SK-N-SH treated with all-trans-retinoic acid at 6 μM for 48 hours (cell line): ENCODE measurements around the gene PAPPA2.
"Not testable (repeated sequence)": the region's sequence is repeated elsewhere in the genome, so short reads cannot be mapped to it uniquely, and the experiment has no call there.

Source experiments
- ATAC-seq: fragments of 200-7000 bp; cut with Tn5 transposase; 3 replicates; pipeline ENCODE4 v1.9.1; 2020; ENCODE audit warnings: mild to moderate bottlenecking, moderate library complexity
- ARNTL ChIP-seq: fragments of 450-650 bp; formaldehyde crosslinking; IDR thresholded peaks from 2 replicates; pipeline ENCODE4 v1.5.0; 2020; ENCODE audit warnings: low read depth, mild to moderate bottlenecking, moderate library complexity, borderline replicate concordance
- BACH2 ChIP-seq: fragments of 250-450 bp; sonication (Bioruptor Pico); IDR thresholded peaks from 2 replicates; pipeline ENCODE4 v1.9.0; 2021; ENCODE audit warnings: mild to moderate bottlenecking, borderline replicate concordance
- CSDC2 ChIP-seq: fragments of 250-450 bp; sonication (Bioruptor Pico); IDR thresholded peaks from 2 replicates; pipeline ENCODE4 v1.5.0; 2020; ENCODE audit warnings: mild to moderate bottlenecking, moderate library complexity
- CSRNP3 ChIP-seq: fragments of 250-450 bp; sonication (Bioruptor Pico); IDR thresholded peaks from 2 replicates; pipeline ENCODE4 v1.5.1; 2021; ENCODE audit warnings: mild to moderate bottlenecking, moderate library complexity
- GLIS3 ChIP-seq: fragments of 250-450 bp; sonication (Bioruptor Pico); IDR thresholded peaks from 2 replicates; pipeline ENCODE4 v1.5.0; 2020; ENCODE audit warnings: mild to moderate bottlenecking, moderate library complexity
- ISL1 ChIP-seq: fragments of 250-450 bp; sonication (Bioruptor Pico); IDR thresholded peaks from 2 replicates; pipeline ENCODE4 v2.1.2; 2022; ENCODE audit warnings: mild to moderate bottlenecking, moderate library complexity
- OSR1 ChIP-seq: fragments of 250-450 bp; sonication (Bioruptor Pico); IDR thresholded peaks from 2 replicates; pipeline ENCODE4 v1.8.0; 2022; ENCODE audit warnings: moderate library complexity, mild to moderate bottlenecking, inconsistent platforms
- PATZ1 ChIP-seq: fragments of 250-450 bp; sonication (Bioruptor Pico); IDR thresholded peaks from 2 replicates; pipeline ENCODE4 v1.8.0; 2020; ENCODE audit warnings: mild to moderate bottlenecking, moderate library complexity, borderline replicate concordance
- POU6F1 ChIP-seq: fragments of 250-450 bp; sonication (Bioruptor Pico); IDR thresholded peaks from 2 replicates; pipeline ENCODE4 v1.8.0; 2021; ENCODE audit warnings: low read depth, mild to moderate bottlenecking, moderate library complexity, borderline replicate concordance
- PPARA ChIP-seq: fragments of 250-450 bp; sonication (Bioruptor Pico); IDR thresholded peaks from 2 replicates; pipeline ENCODE4 v1.5.0; 2020; ENCODE audit warnings: mild to moderate bottlenecking, borderline replicate concordance
- RARB ChIP-seq: fragments of 250-450 bp; sonication (Bioruptor Pico); IDR thresholded peaks from 2 replicates; pipeline ENCODE4 v1.8.0; 2021; ENCODE audit warnings: mild to moderate bottlenecking, moderate library complexity
- TCF4 ChIP-seq: fragments of 250-450 bp; sonication (Bioruptor Pico); IDR thresholded peaks from 2 replicates; pipeline ENCODE4 v1.8.0; 2021; ENCODE audit warnings: mild to moderate bottlenecking, moderate library complexity, borderline replicate concordance
- TOX ChIP-seq: fragments of 250-450 bp; sonication (Bioruptor Pico); IDR thresholded peaks from 2 replicates; pipeline ENCODE4 v1.8.0; 2021; ENCODE audit warnings: mild to moderate bottlenecking, moderate library complexity, borderline replicate concordance
- TSHZ2 ChIP-seq: fragments of 250-450 bp; sonication (Bioruptor Pico); IDR thresholded peaks from 2 replicates; pipeline ENCODE4 v1.5.0; 2020; ENCODE audit warnings: mild to moderate bottlenecking, moderate library complexity
- ZC3H10 ChIP-seq: fragments of 250-450 bp; sonication (Bioruptor Pico); IDR thresholded peaks from 2 replicates; pipeline ENCODE4 v1.5.1; 2021; ENCODE audit warnings: mild to moderate bottlenecking, moderate library complexity
- ZFP30 ChIP-seq: fragments of 450-650 bp; formaldehyde crosslinking; IDR thresholded peaks from 2 replicates; pipeline ENCODE4 v1.5.0; 2022; ENCODE audit warnings: mild to moderate bottlenecking, moderate library complexity
- ZNF565 ChIP-seq: fragments of 450-650 bp; formaldehyde crosslinking; conservative IDR thresholded peaks from 2 replicates; pipeline ENCODE4 v1.5.0; 2020; ENCODE audit warnings: low read depth, mild to moderate bottlenecking, moderate library complexity
- ZNF70 ChIP-seq: fragments of 450-650 bp; formaldehyde crosslinking; IDR thresholded peaks from 2 replicates; pipeline ENCODE4 v1.5.0; 2020; ENCODE audit warnings: mild to moderate bottlenecking, moderate library complexity
- ZNF8 ChIP-seq: fragments of 450-650 bp; formaldehyde crosslinking; IDR thresholded peaks from 2 replicates; pipeline ENCODE4 v1.5.0; 2020; ENCODE audit warnings: mild to moderate bottlenecking, moderate library complexity

The PAPPA2 gene

GRCh38 chr1:176626572-176627061 is 163.6 kb downstream of the PAPPA2 start:
- TF ChIP-seq ZNF565 (CRISPR knock-in tag) (no peak), BACH2 (no peak), TSHZ2 (no peak), RARB (no peak), ZNF70 (CRISPR knock-in tag) (no peak), OSR1 (CRISPR knock-in tag) (no peak), ZNF8 (CRISPR knock-in tag) (no peak), CSDC2 (no peak), POU6F1 (no peak)
- no peak for ATAC-seq

GRCh38 chr1:176628775-176629174 is 165.8 kb downstream of the PAPPA2 start:
- TF ChIP-seq ZFP30 (CRISPR knock-in tag) (no peak), PATZ1 (CRISPR knock-in tag) (no peak), TCF4 (CRISPR knock-in tag) (no peak), TOX (CRISPR knock-in tag) (no peak)
- no peak for ATAC-seq

GRCh38 chr1:176634733-176635132 is 171.8 kb downstream of the PAPPA2 start:
- not testable (repeated sequence) for ATAC-seq

GRCh38 chr1:176638713-176639526 is 175.9 kb downstream of the PAPPA2 start:
- TF ChIP-seq ISL1 (CRISPR knock-in tag): no peak
- TF ChIP-seq RARB: no peak
- TF ChIP-seq ZNF8 (CRISPR knock-in tag): no peak
- no peak for TF ChIP-seq GLIS3 (CRISPR knock-in tag)
- TF ChIP-seq PATZ1 (CRISPR knock-in tag): no peak
- no peak for TF ChIP-seq BACH2
- ATAC-seq: no peak

- no peak for ATAC-seq
- no peak for TF ChIP-seq CSRNP3 (CRISPR knock-in tag)
- TF ChIP-seq OSR1 (CRISPR knock-in tag): no peak
- TF ChIP-seq PPARA (CRISPR knock-in tag): no peak
- no peak for TF ChIP-seq TSHZ2
- TF ChIP-seq ZC3H10 (CRISPR knock-in tag): no peak
- TF ChIP-seq ARNTL (CRISPR knock-in tag): no peak
- no peak for TF ChIP-seq PATZ1 (CRISPR knock-in tag)
- TF ChIP-seq ISL1 (CRISPR knock-in tag): no peak
Measured at GRCh38 chr1:176643536-176643935, 180.6 kb downstream of the PAPPA2 start.
